Heart left ventricle (tissue), 16 donors: ENCODE data around the gene PDF. TPM values are rescaled to one million over a fixed set of nuclear protein-coding genes. Genes with fewer than 3 reads are reported as not detected.

ENCODE experiments used
- ATAC-seq, 4 donors: fragments of 200-7000 bp; cut with Tn5 transposase; one replicate each; pipeline ENCODE4 v1.9.1; 2020 to 2022; ENCODE audit warnings: moderate library complexity in 4 of 4, mild to moderate bottlenecking in 3 of 4, moderate number of reproducible peaks in 1 of 4
- DNase-seq, 5 donors: peaks; one replicate each; pipeline ENCODE4 v3.0.0-alpha.2; 2020
- H3K27ac ChIP-seq, 12 donors: fragments of 200-600 bp; sonication (generic) in 4 of 12; one replicate each; pipeline versions ENCODE4 v1.5.0 to v1.8.0; 2016 to 2022; ENCODE audit warnings: mild to moderate bottlenecking in 2 of 12
- H3K27me3 ChIP-seq, 9 donors: fragments of 200-600 bp; sonication (generic) in 2 of 9; one replicate each; pipeline versions ENCODE4 v1.5.1 to v1.8.0; 2016 to 2022; ENCODE audit warnings: mild to moderate bottlenecking in 3 of 9
- H3K36me3 ChIP-seq, 9 donors: fragments of 200-600 bp; sonication (generic) in 2 of 9; one replicate each; pipeline versions ENCODE4 v1.5.0 to v1.8.0; 2018 to 2022; ENCODE audit warnings: mild to moderate bottlenecking in 2 of 9
- H3K4me1 ChIP-seq, 12 donors: fragments of 200-600 bp; sonication (generic) in 4 of 12; one replicate each; pipeline versions ENCODE4 v1.5.0 to v1.8.0; 2016 to 2022; ENCODE audit warnings: mild to moderate bottlenecking in 3 of 12
- H3K4me3 ChIP-seq, 12 donors: fragments of 200-600 bp; sonication (generic) in 4 of 12; one replicate each; pipeline versions ENCODE4 v1.5.0 to v1.8.0; 2017 to 2022; ENCODE audit warnings: mild to moderate bottlenecking in 9 of 12, moderate library complexity in 4 of 12
- H3K9me3 ChIP-seq, 12 donors: fragments of 200-600 bp; sonication (generic) in 4 of 12; one replicate each; pipeline versions ENCODE4 v1.5.0 to v1.8.0; 2016 to 2022; ENCODE audit warnings: mild to moderate bottlenecking in 1 of 12
- CTCF ChIP-seq, 12 donors: fragments of 200-600 bp; sonication (generic) in 4 of 12; IDR thresholded peaks; one replicate each; pipeline versions ENCODE4 v1.5.0 to v1.8.0; 2018 to 2022; ENCODE audit warnings: antibody characterized with exemption in 12 of 12, mild to moderate bottlenecking in 5 of 12
- POLR2A ChIP-seq, 2 donors: fragments of 450-650 bp; IDR thresholded peaks; one replicate each; pipeline ENCODE4 v1.6.1; 2017; ENCODE audit warnings: antibody characterized with exemption in 2 of 2, mild to moderate bottlenecking in 2 of 2, moderate library complexity in 2 of 2
- WGBS, 4 donors: extraction: QIAGEN DNeasy Blood & Tissue Kit in 2 of 4; methylation state at CpG; one replicate each; pipeline versions ENCODE4 v1.1.5 to v1.1.7; 2013 to 2018; 5-methylcytosine and 5-hydroxymethylcytosine counted together
- intact Hi-C, 10 donors: fragments of 100-400 bp; cut with DNase I; formaldehyde crosslinking; loops; one replicate each; pipeline versions ENCODE4 v1.11.1 to v1.14.2; 2022
- polyA plus RNA-seq, 2 donors: library from polyadenylated mRNA; stranded (reverse); fragments of 200-250 nt; gene quantifications; one replicate each; pipeline ENCODE4 v1.2.3, GENCODE V29; 2013
- total RNA-seq, 9 donors: library from RNA; depleted of rRNA in 2 of 9; stranded (reverse); fragments of >200 nt in 2 of 9; fragmentation: NEBNext Ultra II Directional in 3 of 9; extraction: Animal tissue kit (Norgen Biotek cat#: 25700) in 3 of 9; gene quantifications; one replicate each; pipeline versions ENCODE4 v1.1.0 to v1.2.4, GENCODE V29; 2016 to 2023
- donor health status: ischemic (EF 13 %, LVEDD 7.1; RV severe dilation, severe dysfunction).
- donor health status: healthy with polysubstance abuse.
- donor health status: DM: no; HTN: yes; CAD: no.
- donor health status: DM: no; HTN: no; CAD: no.
- donor health status: ischemic (EF 25% LVEDD 6.9; RV normal size, moderate dysfunction).
- donor health status: ischemic (EF 25% LVEDD 5.7; RV mildly dilated, moderate dysfunction).
- donor health status: healthy.
- donor health status: DM: yes; HTN: yes; CAD: no.
- donor health status: ischemic (EF 35%, LVEDD 5.7; RV mildly dilated, moderate dysfunction).
- donor health status: nonischemic (EF 11% LVEDD 7.7; RV severe dilation, severe dysfunction).
- donor health status: DM: yes; HTN: yes; CAD: no.
- donor health status: PGD.
- donor health status: ischemic (EF 29% LVEDD 5.4; RV normal size, mild dysfunction).
- donor health status: nonischemic (EF 23%, LVEDD 6.1; RV moderate dilation, normal function).

The PDF gene
- total and polyA plus RNA-seq, 11 donors, result 1.4 to 13.8 (median 6.0) TPM

GRCh38 chr16:69367980-69368379, 37.6 kb upstream of the PDF start:
- H3K4me1 ChIP-seq, result peaks cover 0 to 4% (median 0%) of the 10 kb centered on the region in 12 donors
- H3K4me3 ChIP-seq, result no peak overlapping the region

DNA sequence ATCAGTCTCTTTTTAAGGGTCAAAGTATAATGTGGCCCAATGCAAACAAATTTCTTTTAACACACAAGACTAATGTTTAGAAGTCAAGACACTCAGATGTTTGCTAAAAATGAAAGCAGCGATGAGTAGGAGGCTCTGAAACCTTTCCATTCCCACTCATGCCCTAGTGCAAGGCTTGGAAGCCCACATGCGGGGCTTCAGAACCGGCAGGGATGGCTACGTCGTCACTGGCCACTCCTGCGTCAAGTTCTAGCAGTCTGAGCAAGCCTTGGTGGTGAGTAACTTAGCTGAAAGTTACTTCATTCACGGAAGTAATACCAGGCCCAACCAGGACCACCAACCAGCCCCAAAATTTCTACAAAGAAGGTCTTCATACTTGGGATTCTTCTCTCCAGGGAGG, 36.0 kb upstream of the PDF start:
- TF ChIP-seq CTCF (IDR thresholded peaks at IDR 0.05) (no peak), POLR2A (IDR thresholded peaks at IDR 0.05) (no peak)
- DNase-seq, result no peak
- Histone ChIP-seq H3K4me3 (no peak overlapping the region), H3K36me3 (peaks cover 0 to 94% (median 77%) of the 10 kb centered on the region in 9 donors), H3K9me3 (no peaks in the 10 kb centered on the region), H3K27ac (no peak overlapping the region), H3K4me1 (no peaks in the 10 kb centered on the region), H3K27me3 (no peaks in the 10 kb centered on the region)
- intact Hi-C loops, result no loop called here
- 91 to 95% (median 92%) methylated on average over 7 of the region's 7 CpGs for WGBS, 4 donors
- ATAC-seq, result no peak

More at GRCh38 chr16:69367980-69368379, 37.6 kb upstream of the PDF start:
- no peak overlapping the region for H3K27ac ChIP-seq
- 67 to 77% (median 72%) methylated on average over 7 of the region's 7 CpGs for WGBS, 4 donors
- DNase-seq (no peak), ATAC-seq (no peak)
- H3K36me3 ChIP-seq, result peaks cover 0 to 100% (median 92%) of the 10 kb centered on the region in 9 donors
- H3K9me3 ChIP-seq, result no peaks in the 10 kb centered on the region
- intact Hi-C loops, result no loop called here
- no peak for TF ChIP-seq CTCF (IDR thresholded peaks at IDR 0.05)
- TF ChIP-seq POLR2A (IDR thresholded peaks at IDR 0.05), result no peak
- no peaks in the 10 kb centered on the region for H3K27me3 ChIP-seq

- H3K9me3 ChIP-seq, result no peaks in the 10 kb centered on the region
- H3K4me3 ChIP-seq, result no peak overlapping the region
- peaks cover 0 to 88% (median 73%) of the 10 kb centered on the region in 9 donors for H3K36me3 ChIP-seq
- intact Hi-C loops, result no loop called here
- ATAC-seq (no peak), DNase-seq (no peak)
- 87 to 92% (median 89%) methylated on average over 2 of the region's 2 CpGs for WGBS, 4 donors
- TF ChIP-seq POLR2A (IDR thresholded peaks at IDR 0.05), result no peak
- no peak for TF ChIP-seq CTCF (IDR thresholded peaks at IDR 0.05)
- no peak overlapping the region for H3K27ac ChIP-seq
- H3K4me1 ChIP-seq, result no peaks in the 10 kb centered on the region
- no peaks in the 10 kb centered on the region for H3K27me3 ChIP-seq
Observed at GRCh38 chr16:69365901-69366300, 35.5 kb upstream of the PDF start.

DNA sequence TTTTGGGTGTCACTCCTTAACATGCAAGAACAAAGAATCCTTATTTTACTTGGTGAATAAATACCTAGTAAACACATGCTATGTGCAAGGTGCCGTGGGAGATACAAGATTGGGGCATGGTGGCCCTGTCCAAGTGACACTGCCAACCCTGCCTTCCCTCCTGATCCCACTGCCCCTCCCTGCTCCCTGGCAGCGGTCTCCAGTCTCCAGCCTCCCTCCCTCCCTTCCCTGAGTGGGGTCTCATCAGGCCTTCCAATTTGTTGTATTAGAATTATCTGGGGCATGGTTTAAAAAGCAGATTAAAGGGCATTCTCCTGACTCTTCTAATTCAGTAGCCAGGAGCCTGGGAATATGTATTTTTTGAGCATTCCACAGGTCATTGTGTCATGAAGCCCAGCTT, 33.7 kb upstream of the PDF start:
- WGBS, 4 donors, result 85 to 92% (median 87%) methylated on average over 2 of the region's 2 CpGs
- H3K9me3 ChIP-seq, result no peaks in the 10 kb centered on the region
- no peak for TF ChIP-seq CTCF (IDR thresholded peaks at IDR 0.05)
- no peak for TF ChIP-seq POLR2A (IDR thresholded peaks at IDR 0.05)
- H3K4me1 ChIP-seq, result no peaks in the 10 kb centered on the region
- no peak for DNase-seq
- no peaks in the 10 kb centered on the region for H3K27me3 ChIP-seq
- no peak for ATAC-seq
- intact Hi-C loops, result no loop called here
- no peak overlapping the region for H3K27ac ChIP-seq
- no peak overlapping the region for H3K4me3 ChIP-seq
- H3K36me3 ChIP-seq, result peaks cover 0 to 70% (median 55%) of the 10 kb centered on the region in 9 donors
